Testis (tissue), 2 donors: Measurements from ENCODE around the gene GAS2L2.

Source experiments
- CTCF ChIP-seq, 3 experiments: fragments of 450-650 bp in 2 of 3; fragments of 200-600 bp in 1 of 3; sonication (generic) in 1 of 3; IDR thresholded peaks; one replicate each; pipeline ENCODE4 v1.5.1; 2016 to 2019; ENCODE audit warnings: antibody characterized with exemption in 3 of 3, mild to moderate bottlenecking in 2 of 3, moderate library complexity in 1 of 3
- POLR2A ChIP-seq: fragments of 450-650 bp; IDR thresholded peaks from one replicate; pipeline ENCODE4 v1.6.1; 2017; ENCODE audit warnings: antibody characterized with exemption, mild to moderate bottlenecking, moderate library complexity

DNA sequence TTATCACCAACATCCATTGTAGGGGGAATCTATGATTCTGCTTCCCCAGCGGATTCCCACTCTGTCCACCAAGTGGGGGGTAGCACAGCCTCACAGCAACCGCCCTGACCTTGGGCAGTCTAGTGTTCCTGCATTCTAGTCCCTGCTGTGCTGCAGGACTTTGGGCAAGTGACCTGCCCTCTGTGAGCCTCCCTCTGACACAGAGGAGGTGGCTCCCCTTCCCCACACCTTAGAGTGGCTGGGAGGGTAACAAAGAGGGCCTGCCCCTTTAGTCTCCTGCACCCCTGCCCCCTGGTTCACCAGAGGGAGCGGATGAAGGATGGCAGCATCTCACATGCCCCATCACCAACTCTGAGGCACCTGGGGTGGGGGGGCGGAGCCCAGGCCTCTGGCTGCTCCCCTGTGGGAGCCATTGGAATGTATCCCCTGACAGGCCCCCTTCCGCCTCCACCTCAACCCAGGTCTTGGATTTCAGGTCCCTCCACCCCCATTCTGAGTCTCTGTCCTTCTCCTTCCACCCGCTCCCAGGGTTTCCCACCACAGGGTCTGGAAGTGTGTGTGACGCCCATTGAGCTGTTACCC, 10.1 kb downstream of the GAS2L2 start:
- no peak for TF ChIP-seq CTCF (IDR thresholded peaks at IDR 0.05)
- no peak for TF ChIP-seq POLR2A
